ENCODE results near the gene IRF7.

GRCh38 chr11:575313-575995, 40.3 kb downstream of the IRF7 start:
- TF ChIP-seq CTCF (IDR thresholded peaks at IDR 0.05; ENCODE audit: extremely low read depth in 1 of 2, insufficient read depth in 1 of 2, low read depth in 1 of 2, low read length in 2 of 2): no peak
- no peak for TF ChIP-seq POLR2AphosphoS5 (IDR thresholded peaks at IDR 0.05; ENCODE audit: insufficient read depth, low read depth, low read length)
- no peak for TF ChIP-seq POLR2A (IDR thresholded peaks at IDR 0.05; ENCODE audit: low read depth, low read length)
- no peak for TF ChIP-seq JUN (IDR thresholded peaks at IDR 0.05; ENCODE audit: borderline replicate concordance, insufficient read depth, insufficient read length, low read depth)
- TF ChIP-seq EZH2 (IDR thresholded peaks at IDR 0.05; ENCODE audit: borderline replicate concordance, low read depth, low read length, severe bottlenecking): peak; percentile 83
- no peak for TF ChIP-seq FOS (IDR thresholded peaks at IDR 0.05; ENCODE audit: borderline replicate concordance, insufficient read depth, low read length)
- TF ChIP-seq MAX (IDR thresholded peaks at IDR 0.05; ENCODE audit: insufficient read depth, insufficient read length): no peak
- no peak for TF ChIP-seq MYC (IDR thresholded peaks at IDR 0.05; ENCODE audit: low read depth, low read length)
